Fibroblast of the aortic adventitia (primary cell): Measurements from ENCODE around the gene ZFAND5. TPM values are rescaled to one million over a fixed set of nuclear protein-coding genes. Genes with fewer than 3 reads are reported as not detected.

Experiments
- DNase-seq: peaks from one replicate; pipeline ENCODE4 v3.0.0-alpha.2; 2010; ENCODE audit warnings: low read depth
- H3K4me3 ChIP-seq: 2 replicates; pipeline ENCODE4 v1.5.1; 2011; ENCODE audit warnings: low read depth, mild to moderate bottlenecking, control low read depth, low read length, moderate library complexity
- total RNA-seq: library from RNA; depleted of rRNA; stranded (reverse); fragments of >200 nt; gene quantifications from 2 replicates; pipeline ENCODE4 v1.2.3, GENCODE V29; 2012; ENCODE audit warnings: low replicate concordance
- TF ChIP-seq, protein P1 (sequence below): IDR thresholded peaks from 2 replicates; pipeline ENCODE4 v1.5.1; 2011; ENCODE audit warnings: mild to moderate bottlenecking, low read length, control low read depth, inconsistent platforms; ENCODE audit not compliant: insufficient read depth

ZFAND5 gene
- total RNA-seq, 1 donor: 112 TPM

DNA sequence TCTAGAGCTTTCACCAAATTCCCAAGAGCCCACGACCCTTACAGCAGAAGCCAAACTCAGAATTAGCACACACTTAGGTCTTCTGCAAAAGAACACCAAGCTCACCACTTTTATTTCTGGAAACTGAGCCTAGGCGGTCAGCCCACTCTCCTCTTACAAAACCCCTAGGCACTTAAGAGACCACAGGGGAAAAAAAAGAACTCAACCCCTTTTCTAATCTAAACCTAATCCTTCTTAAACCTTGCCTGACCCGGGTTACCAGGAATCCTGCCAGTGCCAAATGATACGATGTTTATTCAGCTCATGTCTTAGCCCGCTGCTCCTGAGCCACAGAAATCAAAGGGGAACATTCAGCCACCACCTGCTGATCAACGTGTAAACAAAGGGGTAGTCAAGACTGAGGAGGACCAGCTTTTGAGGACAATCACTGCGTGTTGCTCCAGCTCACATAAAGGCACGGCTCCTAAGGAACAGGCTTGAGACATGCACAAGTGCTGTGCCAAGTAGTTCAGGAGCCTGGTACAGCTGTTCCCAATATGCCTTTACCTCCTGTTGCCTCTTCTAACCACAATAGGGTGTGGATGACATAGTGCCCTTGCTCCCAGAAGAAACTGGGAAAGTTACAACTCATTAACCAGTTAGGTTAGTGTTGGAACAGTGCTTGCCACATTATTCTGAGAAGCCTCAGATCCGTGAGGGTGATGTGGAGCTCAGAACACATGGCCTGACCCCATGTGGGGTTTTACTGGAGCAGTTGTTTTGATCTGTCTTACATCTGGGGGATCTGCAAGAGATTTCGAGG lies 49.3 kb downstream of the ZFAND5 start:
- TF ChIP-seq, protein P1, sequence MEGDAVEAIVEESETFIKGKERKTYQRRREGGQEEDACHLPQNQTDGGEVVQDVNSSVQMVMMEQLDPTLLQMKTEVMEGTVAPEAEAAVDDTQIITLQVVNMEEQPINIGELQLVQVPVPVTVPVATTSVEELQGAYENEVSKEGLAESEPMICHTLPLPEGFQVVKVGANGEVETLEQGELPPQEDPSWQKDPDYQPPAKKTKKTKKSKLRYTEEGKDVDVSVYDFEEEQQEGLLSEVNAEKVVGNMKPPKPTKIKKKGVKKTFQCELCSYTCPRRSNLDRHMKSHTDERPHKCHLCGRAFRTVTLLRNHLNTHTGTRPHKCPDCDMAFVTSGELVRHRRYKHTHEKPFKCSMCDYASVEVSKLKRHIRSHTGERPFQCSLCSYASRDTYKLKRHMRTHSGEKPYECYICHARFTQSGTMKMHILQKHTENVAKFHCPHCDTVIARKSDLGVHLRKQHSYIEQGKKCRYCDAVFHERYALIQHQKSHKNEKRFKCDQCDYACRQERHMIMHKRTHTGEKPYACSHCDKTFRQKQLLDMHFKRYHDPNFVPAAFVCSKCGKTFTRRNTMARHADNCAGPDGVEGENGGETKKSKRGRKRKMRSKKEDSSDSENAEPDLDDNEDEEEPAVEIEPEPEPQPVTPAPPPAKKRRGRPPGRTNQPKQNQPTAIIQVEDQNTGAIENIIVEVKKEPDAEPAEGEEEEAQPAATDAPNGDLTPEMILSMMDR: no peak
- no peak overlapping the region for H3K4me3 ChIP-seq

DNA sequence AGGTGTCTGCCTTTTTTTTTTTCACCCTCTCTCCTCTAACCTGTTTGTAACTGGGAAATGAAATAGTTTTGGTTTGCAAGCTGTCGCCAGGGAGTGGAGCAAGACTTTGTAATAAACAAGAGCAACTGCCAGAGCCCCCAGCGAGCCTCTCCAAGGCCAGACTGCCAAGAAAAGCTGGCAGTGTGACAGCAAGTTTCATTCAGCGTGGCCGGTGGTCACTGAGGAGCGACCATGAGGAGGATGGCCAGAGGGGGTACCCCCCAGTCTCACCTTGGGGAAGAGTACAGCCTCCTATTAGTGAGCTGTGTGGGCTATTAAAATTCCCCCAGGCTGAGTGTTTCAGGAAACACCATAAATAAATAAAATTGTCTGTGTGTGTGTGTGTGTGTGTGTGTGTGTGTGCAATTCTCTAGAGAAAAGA lies 49.9 kb downstream of the ZFAND5 start:
- TF ChIP-seq, protein P1: no peak
- H3K4me3 ChIP-seq: no peak overlapping the region
- DNase-seq: peak; percentile 82

More for the DNA sequence above, 49.3 kb downstream of the ZFAND5 start:
- DNase-seq: peak; percentile 65

DNA sequence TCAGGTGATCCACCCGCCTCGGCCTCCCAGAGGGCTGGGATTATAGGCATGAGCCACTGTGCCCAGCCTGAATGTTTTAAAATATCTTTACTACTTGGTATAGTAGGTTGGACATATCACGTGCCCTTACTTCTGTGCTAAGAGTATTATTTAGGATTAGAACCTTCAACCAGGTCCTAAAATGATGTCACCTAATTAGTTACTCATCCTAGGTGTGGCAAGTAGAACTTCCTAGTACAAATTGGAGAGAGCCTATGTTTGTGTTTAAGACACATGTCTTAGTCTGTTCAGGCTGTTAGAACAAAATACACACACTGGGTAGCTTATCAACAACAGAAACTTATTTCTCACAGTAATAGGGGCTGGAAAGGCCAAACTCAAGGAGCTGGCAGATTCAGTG lies 51.5 kb downstream of the ZFAND5 start:
- TF ChIP-seq, protein P1: no peak
- no peak for DNase-seq
- no peak overlapping the region for H3K4me3 ChIP-seq

DNA sequence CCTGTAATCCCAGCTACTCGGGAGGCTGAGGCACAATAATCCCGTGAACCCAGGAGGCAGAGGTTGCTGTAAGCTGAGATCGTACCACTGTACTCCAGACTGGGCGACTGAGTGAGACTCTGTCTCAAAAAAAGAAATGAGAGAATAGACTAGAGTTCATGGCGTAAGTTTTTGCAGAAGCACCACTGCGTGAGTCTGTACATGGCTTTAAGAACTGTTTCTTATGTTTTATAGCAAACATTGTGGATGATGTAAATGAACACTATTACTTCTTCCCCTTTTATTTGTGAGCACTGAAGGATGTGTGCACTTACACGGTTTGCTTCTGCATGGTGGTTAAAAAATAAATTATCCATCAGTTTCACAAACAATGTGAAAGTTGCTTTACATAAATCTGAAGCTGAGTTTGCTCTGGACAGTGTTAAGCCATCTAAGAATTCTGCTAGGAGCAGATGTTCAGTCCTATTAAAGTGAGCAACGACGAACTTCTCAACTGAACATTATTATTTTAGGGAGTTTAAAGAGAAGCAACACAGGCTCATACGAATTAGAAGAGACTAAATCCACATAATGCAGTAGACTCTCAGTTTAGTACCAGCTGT lies 52.5 kb downstream of the ZFAND5 start:
- TF ChIP-seq, protein P1: no peak
- DNase-seq: no peak

DNA sequence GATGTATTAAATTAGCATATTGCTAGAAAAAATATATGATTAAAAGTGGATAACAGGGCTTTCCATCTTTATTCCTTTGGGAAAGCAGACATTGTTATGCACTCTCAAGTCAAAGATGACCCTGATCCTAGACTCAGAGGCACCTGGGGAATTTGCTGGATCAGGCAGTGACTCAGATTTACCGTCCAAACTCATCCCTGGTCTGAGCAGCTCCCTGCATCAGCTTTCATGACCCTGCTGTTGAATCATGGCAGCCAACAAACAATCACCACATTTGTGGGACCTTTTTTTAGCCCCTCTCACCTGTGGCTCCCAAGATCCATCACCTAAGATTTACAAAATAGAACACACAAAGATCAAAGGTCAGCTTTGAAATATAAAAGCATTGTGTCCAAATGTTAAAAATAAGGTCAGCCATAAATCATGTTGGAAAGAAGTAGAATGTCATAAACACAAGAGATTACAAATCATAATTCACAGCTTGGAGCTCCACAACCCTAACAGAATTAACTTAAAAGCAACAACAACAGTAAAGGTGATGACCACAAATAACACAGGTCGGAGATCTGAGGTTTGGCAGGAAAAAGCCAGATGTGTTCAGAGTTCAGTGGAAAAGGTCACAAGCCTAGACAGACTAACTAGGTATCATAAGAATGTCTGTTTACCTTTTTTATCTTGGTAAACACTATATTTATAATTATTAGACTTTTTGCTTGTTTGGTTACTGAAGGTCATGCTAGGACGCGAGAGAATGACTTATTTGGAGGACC lies 55.5 kb downstream of the ZFAND5 start:
- no peak for DNase-seq
- TF ChIP-seq, protein P1: no peak
- no peak overlapping the region for H3K4me3 ChIP-seq

More for the DNA sequence above, 52.5 kb downstream of the ZFAND5 start:
- no peak overlapping the region for H3K4me3 ChIP-seq

DNA sequence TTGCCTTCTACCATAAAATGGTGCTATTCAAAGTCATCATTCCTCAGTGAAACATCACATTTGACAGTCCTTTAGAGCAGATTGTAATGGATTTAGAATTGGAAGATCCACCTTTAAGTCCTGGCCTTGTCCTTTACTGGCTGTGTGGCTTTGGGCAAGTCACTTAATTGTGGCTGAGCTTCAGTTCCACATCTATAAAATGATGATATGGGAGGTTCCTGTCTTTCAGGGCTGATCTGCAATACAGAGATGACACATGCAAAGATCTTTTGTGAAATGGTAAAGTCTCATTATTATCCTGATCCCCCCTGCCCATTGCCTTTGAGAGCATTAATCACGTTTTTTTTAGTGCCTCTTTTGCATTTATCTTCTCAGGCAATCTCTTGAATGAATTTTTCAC lies 58.2 kb downstream of the ZFAND5 start:
- DNase-seq: no peak
- TF ChIP-seq, protein P1: no peak
- H3K4me3 ChIP-seq: no peak overlapping the region
